Suppressor macrophage treated with lipopolysaccharide for 1 hour (primary cell): Measurements from ENCODE around the gene DNASE2.
"Not testable (repeated sequence)": the region's sequence is repeated elsewhere in the genome, so short reads cannot be mapped to it uniquely, and the experiment has no call there.

Experiments
- DNase-seq, 3 donors: peaks; one replicate each; pipeline ENCODE4 v3.0.0-alpha.2; 2020 to 2022

Gene DNASE2, protein sequence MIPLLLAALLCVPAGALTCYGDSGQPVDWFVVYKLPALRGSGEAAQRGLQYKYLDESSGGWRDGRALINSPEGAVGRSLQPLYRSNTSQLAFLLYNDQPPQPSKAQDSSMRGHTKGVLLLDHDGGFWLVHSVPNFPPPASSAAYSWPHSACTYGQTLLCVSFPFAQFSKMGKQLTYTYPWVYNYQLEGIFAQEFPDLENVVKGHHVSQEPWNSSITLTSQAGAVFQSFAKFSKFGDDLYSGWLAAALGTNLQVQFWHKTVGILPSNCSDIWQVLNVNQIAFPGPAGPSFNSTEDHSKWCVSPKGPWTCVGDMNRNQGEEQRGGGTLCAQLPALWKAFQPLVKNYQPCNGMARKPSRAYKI

DNA sequence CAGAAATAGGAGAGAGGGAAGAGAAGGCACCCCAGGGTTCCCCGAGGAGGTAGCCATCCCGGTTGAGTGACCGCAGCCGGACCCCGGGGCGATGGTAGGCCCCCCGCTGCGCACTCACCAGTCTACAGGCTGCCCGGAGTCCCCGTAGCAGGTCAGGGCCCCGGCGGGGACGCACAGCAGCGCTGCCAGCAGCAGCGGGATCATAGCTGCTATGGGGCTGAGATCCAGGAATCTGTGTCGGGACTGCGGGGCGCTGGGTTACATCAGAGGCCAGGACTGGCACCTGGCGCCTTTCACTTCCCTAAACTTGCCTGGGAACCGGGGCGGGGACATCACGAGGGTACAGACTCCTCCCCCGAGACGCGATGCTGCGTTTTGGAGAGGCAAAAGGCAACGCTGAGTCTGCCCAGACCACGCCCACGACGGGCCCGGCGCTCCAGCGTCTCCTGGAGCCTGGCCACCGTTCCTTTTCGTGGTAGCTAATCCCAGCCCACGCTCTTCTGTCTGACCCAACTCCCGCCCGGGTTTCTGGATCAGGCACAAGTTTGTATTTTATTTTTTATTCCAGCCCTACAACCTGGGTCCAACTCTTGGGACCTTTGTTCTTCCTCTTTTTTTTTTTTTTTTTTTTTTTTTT is at the start of gene DNASE2:
Gene DNASE2 (minus strand): TSS at position 278 of the 637 bp plus-strand sequence. CDS start 74 bp downstream, at position 204.
- DNase-seq: peak; percentile 94 to 96 (median 95)

DNA sequence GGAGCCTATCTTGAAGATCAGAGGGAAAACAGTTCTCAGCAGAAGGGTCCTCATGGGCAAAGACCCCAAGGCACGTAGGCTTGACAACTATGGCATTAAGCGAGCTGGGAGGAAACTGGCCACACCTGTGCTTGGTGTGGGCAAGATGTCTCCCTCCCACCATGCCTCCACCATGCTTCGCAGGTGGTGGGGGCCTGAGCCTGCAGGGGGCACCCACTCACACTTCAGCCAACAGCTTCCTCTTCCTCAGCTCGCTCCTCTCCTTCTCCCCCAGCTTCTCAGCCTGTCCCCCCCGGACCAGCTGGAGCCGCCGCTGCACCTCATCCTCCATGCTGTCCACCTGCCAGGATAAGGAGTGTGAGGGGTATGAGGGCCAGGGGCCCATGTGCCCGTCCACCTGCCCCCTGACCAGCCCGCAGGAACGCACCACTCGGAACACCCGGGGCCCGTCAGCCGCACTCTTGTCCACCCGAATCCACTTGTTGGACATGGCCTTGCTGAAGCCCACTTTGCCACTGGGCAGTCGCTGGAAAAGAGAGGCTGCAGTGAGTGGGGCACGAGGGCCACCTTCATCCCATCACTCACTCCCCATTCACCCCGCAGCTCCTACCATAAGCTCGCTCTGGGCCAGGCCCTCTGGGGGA is 48.9 kb upstream of the DNASE2 start:
- DNase-seq: no peak

DNA sequence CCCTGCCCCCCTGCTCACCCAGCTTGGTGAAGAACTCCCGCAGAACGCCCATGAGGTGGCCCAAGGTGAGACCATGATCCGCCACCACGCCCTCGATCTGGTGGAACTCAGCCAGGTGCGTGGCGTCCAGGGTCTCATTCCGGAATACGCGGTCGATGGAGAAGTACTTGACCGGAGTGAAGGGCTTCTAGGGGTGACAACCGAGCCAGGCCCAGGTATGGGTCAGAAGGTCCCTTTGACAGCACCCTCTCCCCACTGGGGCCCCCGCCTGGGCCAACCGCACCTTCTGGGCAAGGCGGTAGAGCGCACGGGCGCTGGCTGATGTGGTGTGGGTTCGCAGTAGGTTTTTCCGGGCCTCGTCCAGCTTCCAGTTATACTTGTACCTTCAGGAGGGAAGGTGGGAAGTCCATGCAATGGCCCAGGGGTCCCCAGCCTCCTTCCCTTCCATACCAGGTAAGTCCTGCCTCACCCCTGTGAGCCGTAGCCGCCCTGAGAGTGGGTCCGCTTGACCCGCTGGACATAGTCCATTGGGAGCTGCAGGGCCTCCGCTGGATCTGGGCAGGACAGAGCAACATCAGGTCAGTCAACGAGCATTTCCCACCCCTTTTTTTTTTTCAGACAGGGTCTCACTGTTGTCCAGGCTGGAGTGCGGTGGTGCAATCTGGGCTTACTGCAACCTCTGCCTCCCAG is 43.5 kb upstream of the DNASE2 start:
- no peak for DNase-seq

DNA sequence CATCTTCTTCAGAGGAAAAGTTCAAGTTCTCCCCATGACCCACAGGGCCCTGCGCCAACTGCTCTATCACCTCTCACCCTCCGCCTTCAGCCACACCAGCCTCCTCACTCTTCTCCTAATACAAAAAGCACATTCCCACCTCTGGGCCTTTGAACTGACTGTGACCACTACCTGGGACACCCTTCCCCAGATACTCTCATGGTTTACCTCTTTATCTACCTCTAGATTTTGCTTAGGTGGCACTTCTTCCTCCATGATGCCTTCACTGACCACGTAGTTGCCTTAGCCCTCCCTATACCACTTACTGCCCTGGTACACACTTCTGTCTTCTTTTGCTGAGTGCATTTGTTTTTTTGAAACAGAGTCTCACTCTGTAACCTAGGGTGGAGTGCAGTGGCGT is 41.7 kb upstream of the DNASE2 start:
- DNase-seq: no peak

DNA sequence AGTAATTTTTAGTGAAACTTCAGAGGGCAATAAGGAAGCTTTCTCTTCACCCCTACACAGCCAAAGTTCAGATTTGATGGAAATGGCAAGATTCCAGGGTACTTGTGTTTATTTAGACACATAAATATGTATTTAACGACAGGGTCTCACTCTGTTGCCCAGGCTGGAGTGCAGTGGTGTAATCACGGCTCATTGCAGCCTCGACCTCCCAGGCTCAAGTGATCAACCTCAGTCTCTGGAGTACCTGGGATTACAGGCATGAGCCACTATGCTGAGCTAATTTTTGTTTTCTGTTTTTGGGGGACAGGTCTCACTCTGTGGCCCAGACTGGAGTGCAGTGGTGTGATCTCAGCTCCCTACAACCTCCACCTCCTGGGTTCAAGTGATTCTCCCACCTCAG is 39.8 kb upstream of the DNASE2 start:
- no peak for DNase-seq

DNA sequence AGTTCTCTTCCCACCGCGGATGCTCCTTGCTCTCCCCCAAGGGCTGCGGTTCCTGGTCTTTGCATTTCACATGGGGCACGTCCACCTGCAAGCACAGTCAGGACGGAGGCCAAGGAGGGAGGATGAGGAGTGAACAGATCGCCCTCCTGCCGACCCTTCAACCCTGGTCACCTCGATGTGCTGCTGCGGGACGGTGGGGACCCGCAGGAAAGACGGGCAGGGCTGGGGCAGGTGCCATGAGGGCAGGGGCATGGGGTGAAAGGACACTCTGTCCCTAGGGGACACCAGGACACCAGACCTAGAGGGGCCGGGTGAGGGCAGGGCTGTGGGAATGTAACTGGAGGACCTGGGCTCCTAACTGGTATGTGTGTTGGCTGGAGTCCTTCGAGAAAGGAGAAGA is 37.0 kb upstream of the DNASE2 start:
- no peak for DNase-seq

DNA sequence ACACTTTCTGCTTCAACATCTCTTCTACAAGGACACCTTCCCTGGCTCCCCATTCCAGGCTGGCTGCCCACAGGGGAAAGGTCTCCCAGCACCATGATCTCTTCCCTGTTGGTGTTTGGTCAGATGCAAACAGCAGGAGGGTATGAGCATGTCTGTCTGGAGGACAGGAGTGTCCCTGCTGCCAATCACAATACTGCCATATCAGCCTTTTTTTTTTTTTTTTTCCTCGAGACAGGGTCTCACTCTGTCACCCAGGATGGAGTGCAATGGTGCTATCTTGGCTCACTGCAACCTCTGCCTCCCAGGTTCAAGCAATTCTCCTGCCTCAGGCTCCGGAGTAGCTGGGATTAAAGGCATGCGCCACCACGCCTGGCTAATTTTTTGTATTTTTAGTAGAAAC is 34.6 kb upstream of the DNASE2 start:
- not testable (repeated sequence) for DNase-seq

DNA sequence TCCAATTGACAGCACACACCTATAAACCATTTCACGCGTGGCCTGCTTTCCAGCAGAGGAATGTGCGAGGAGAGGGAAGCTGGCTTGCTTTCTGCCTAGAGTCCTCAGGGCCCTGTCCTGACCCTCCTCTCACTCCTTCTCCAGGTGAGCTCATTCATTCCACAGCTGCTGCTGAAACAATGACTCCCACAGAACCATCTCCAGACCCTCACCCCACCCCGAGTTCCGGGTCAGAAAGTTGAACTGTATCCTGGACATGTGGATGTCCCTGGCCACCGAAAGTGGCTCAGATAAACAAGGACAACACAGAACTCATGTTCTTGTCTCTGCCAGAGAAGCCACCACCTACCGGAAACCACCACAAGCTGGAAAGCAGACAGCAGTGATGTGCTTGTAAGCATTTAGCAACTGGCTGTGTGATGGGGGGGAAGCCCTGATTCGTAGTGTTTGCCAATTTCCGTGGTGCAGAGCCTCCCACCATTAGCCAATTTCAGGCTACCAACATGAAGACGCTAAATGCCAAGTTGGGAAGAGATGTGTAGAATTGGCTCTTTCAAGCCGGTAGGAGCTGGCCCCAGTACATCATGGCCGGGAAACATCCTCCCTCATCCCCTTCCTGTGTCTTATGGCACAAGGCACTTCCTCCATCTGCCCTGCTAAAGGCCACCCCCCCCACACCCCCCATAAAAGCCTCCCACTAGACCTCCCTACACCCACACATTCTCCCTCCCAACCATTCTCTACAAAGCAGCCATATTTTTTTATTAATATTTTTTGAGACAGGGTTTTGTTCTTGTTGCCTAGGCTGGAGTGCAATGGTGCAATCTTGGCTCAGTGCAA is 32.8 kb upstream of the DNASE2 start:
- peak; percentile 35 to 49 (median 48) for DNase-seq

DNA sequence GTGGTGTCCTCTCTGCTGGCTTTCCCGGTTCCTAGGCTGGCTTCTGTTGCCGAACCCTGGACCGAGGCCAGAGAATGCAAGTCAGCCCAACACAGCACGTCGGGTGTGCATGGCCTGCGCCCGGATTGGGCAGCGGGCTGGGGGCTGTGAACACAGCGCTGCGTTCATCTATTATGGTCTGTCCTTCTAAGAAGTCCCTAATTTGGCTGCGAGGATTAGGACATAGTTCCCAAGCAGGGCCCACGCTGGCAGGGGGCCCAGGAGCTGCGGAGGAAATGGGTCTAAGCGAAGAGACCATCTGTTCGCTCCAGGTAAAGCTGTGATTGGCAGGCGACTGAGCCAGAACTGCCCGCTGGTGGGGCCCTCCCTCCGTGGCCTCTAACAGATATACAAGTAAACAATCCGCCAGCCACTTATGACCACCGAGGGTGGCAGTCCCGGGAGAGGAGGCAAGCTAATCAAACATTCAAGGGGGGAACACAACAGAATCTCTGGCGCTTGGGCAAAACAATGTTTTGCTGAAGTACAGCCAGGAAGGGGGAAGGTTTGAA is 31.8 kb upstream of the DNASE2 start:
- DNase-seq: no peak

DNA sequence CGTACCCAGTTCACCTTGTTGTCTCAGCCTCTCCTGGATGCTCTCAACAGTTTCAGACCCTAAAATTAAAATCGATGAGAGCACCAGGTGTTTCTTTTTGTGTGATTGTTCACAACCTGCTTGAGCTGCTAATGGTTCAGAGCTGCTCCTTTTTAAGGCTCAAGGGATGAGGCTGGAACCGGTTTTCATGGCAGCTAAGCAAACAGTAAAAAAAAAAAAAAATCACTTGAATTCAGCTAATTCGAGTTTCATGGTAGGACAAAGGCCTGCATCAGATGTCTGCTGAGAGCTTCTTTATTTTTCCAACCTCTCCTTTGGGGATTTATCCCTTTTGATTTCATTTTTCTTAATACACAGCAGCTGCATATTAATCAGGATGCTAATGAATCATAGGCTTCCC is 31.3 kb upstream of the DNASE2 start:
- DNase-seq: no peak

DNA sequence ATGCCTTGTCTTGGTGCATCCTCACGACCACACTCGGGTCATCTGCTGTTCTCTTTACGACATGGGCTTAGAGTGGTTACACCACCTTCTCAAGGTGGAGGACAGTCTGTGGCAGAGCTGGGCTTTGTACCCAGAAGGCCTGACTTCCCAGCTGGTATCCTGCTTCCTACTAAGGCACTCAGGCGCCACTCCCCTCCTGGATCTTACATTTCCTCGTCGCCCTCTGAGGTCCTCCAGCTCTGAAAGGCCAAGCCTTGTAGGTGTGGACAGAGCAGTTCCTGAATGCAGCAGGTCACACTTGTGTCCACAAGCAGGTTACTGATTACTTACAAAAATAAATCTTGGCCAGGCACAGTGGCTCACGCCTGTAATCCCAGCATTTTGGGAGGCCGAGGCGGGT is 25.9 kb upstream of the DNASE2 start:
- no peak for DNase-seq

DNA sequence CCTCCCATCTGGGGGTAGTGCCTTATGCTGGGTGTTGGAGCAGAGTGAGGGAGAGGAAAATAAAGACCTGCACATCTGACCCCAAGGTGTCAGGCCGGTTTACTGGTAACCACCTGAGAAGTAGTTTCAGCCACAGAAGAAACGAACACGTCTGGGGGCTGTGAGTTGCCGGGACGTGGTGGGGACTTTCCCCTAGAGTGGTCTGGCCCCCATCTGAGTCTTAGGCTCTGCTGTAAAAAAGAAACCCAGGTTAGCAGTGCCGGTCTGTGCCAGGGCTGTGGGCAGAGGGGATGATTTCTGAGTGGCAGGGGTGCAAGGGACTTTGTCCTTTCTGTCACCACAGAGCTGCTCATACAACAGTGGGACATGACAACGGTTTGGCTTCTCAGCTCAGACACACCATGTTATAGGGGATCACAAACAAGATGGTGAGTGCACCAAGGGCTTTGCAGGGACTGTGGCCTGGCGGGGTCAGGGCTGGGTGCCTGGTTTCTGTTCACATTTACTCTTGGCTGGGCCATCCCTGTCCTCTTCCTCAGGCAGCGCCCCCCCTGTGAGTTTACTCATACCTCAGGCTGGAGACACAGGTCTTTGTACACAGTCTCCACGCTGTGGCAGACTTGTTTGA is 18.8 kb upstream of the DNASE2 start:
- no peak for DNase-seq

DNA sequence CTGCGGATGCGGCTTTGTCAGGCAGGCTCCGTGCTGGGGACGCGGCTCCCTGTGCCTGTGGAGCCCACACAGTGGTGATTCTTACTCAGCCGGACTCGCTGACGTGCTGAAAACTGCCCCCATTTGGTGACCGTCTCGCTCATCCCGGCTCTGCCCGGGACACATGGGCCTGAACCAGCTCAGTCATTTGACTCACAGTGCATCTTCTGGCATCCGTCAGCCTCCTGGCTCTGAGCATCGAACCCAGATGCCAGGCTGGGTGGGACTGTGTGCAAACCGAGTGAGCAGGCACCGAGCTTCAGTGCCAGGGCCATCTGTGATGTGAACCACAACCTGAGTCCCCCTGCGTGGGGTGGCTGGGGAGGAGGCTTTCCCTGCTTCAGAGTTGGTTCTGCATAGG is 15.2 kb upstream of the DNASE2 start:
- DNase-seq: no peak

DNA sequence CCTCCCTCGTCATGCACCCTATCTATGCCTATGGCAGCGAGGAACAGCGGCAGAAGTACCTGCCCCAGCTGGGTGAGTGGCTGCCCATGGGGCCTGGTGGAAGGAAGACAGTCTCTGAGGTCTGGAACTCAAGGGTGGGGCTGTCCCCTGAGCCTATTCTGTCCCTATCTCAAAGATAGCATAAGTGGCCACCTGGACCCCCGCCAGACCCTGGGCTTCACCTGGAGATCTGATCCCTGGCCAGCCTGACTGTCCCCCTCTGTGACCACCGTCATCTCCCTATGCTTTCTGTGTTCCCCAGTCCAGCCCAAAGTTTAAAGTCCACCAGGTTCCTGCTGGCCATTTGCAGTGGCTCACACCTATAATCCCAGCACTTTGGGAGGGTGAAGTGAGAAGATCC is 12.3 kb upstream of the DNASE2 start:
- no peak for DNase-seq

DNA sequence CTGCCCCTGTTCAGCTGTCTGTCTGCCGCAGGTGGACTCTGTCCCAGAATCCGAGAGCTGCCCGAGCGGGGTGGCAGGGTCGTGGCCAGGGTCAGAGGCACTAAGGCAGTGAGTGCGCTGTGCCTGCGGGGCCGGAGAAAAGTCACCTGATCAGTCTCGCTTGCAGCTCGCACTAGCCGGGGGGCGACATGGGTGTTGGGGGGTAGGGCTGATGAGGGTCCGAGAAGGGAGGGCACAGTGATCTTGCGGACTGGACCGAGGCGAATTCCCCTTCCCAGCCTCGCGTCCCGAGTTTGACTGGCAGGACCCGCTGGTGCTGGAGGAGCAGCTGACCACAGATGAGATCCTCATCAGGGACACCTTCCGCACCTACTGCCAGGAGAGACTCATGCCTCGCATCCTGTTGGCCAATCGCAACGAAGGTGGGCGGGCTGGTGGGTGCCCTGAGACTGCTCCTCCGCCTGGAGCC is 10.3 kb upstream of the DNASE2 start:
- DNase-seq: no peak

DNA sequence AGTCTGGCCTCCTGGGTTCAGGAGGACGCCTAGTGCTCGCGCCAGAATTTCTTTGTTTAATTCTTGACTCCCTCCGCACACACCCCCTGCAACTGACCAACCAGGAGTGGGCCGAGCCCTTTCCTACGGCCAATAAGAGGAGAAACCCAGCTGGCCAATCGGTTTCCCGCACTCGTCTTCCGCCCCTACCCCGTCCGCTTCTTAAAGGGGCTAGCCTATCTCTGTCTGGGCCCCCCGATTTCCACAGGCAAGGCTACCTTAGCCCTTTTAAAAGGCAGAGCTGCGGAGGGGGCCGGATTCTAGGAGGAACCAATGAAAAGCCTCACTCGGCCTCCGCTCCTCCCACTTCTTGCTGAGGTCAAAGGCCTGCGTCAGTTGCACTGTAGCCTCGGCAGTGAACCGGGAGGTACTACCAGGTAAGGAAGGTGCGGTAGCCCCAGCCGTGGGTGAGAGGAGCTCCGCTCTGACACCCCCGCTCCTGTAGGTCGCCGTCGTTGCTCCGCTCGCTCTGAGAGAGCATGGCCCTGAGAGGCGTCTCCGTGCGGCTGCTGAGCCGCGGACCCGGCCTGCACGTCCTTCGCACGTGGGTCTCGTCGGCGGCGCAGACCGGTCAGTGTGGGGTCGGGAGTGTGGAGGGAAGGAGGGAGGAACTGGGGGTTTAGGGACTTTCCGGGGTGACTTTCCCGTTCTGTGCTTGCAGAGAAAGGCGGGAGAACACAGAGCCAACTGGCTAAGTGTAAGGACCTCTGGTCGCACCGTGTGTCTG is 9.7 kb upstream of the DNASE2 start, which contains the start of gene GCDH:
Gene GCDH (plus strand): TSS at position 374 of the 766 bp plus-strand sequence. CDS start 145 bp downstream, at position 519.
- peak; percentile 99 for DNase-seq

DNA sequence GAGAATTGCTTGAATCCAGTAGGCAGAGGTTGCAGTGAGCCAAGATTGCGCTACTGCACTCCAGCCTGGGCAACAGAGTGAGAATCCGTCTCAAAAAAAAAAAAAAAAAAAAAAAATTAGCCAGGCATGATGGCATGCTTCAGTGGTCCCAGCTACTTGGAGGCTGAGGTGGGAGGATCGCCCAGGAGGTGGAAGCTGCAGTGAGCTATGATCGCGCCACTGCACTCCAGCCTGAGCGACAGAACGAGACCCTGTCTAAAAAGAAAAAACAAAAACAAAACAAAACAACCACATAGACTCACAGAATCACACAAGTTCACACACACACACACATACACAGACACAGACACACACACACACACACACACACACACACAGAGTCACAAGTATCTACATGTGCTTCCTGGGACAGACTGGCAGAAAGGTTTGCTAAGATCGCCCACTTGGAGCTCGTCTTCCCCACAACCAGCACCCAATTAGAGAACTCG is 9.1 kb upstream of the DNASE2 start:
- DNase-seq: not testable (repeated sequence)

DNA sequence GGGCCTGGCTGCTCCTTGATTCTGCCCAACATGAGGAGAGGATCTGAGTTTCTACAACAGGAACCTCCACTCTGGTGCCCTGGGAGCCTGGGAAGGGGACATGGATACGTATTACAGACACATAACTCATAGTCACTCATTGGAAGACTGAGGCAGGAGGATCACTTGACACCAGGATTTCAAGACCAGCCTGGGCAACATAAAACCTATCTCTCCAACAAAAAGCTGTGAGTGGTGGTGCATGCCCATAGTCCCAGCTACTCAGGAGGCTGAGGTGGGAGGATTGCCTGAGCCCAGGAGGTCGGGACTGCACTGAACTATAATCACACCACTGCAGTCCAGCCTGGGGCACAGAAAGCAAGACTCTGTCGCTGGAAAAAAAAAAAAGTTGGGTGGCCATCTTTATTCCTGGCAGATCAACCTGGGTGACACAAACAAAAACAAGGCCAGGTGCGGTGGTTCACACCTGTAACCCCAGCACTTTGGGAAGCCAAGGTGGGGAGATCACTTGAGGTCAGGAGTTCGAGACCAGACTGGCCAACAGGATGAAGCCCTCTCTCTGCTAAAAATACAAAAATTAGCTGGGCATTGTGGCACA is 6.9 kb upstream of the DNASE2 start:
- no peak for DNase-seq

DNA sequence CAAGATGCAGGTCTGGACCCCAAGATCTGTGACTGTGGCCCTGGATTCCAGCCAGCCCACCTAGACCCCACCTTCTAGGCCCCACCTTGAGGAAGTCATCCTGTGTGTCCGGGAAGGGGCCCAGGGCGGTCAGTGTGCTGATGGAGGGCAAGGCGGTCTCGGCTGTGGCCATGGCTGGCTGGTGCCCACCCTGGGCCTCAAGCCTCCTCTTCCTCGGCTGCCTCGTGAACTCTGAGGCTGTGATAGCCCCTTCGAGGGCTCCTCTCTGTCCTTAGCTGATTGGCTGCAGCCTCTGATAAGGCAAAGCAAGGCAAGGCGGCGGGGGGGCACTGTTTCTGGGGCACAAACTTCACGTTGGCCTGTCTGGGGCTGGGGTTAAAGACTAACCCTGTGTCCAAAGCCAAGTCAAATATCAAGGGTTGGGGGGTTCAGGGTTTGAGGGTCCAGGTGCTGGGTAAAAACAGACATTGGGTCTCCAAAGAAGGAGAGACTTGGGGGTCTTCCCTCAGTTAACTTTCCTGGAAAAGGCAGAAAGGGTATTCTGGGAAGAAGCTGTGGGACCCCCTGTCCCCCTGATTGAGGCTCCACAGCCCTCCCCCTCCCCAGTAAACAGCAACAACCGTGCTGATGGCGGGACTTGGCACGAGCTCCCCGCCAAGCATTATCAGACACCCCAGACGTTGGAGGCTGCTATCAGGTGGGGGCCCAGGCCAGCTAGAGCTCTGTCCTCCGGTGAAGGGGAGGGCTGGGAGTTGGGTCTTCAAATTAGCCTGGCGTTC is 5.9 kb upstream of the DNASE2 start, which contains the start of gene KLF1:
Gene KLF1 (minus strand): TSS at position 233 of the 779 bp plus-strand sequence. CDS start 61 bp downstream, at position 172.
- no peak for DNase-seq
